HCT116 (cell line): Measurements from ENCODE around the gene PSEN2. TPM values are rescaled to one million over a fixed set of nuclear protein-coding genes. Genes with fewer than 3 reads are reported as not detected.

Source experiments
- ATAC-seq: fragments of 200-7000 bp; cut with Tn5 transposase; 2 replicates; pipeline ENCODE4 v1.9.1; 2020; ENCODE audit warnings: mild to moderate bottlenecking, moderate library complexity
- BruUV-seq: library from RNA; stranded (reverse); fragments of 400-500 nt; replicated peaks from 2 replicates; lab custom pipeline; 2021; lab: Mats Ljungman, UMichigan
- CTCF ChIA-PET: fragments of 300-600 bp; sonication (Branson Sonifier 250); formaldehyde crosslinking; loops from one replicate; lab custom pipeline; 2021; ENCODE audit warnings: antibody characterized with exemption; lab: Charles Lee
- POLR2A ChIA-PET: fragments of 300-600, 350-600 bp; sonication (Branson Sonifier 250); formaldehyde crosslinking; loops from one replicate; lab custom pipeline; 2021; ENCODE audit warnings: antibody characterized with exemption; lab: Charles Lee
- RAD21 ChIA-PET, 2 experiments: fragments of 300-600 bp; sonication (Branson Sonifier 250); formaldehyde crosslinking; loops; one replicate each; lab custom pipeline; 2023; ENCODE audit warnings: low total read pairs in 2 of 2; ENCODE audit not compliant: uncharacterized antibody in 2 of 2, unreplicated experiment in 2 of 2, low non-redundant PET in 1 of 2; lab: Charles Lee
- DNase-seq: peaks from one replicate; pipeline ENCODE4 v3.0.0-alpha.2; 2010; ENCODE audit warnings: low read depth, low spot score
- H2AFZ ChIP-seq: fragments of 200-600 bp; shearing (Covaris generic), sonication (generic); 2 replicates; pipeline ENCODE4 v1.6.1; 2017; ENCODE audit warnings: low read depth, mixed run types, mixed read lengths, antibody characterized with exemption, low read length; ENCODE audit not compliant: poor library complexity, severe bottlenecking
- H3K27ac ChIP-seq: 2 replicates; pipeline ENCODE4 v1.5.1; 2012; ENCODE audit warnings: low read depth, low read length
- H3K27me3 ChIP-seq: fragments of 200-600 bp; sonication (generic); 2 replicates; pipeline ENCODE4 v1.6.1; 2016; ENCODE audit warnings: mixed run types, low read length, mixed read lengths; ENCODE audit not compliant: insufficient read depth
- H3K36me3 ChIP-seq, 2 experiments: fragments of 200-500 bp in 1 of 2; fragments of 200-600 bp in 1 of 2; sonication (Bioruptor generic) in 1 of 2; sonication (generic) in 1 of 2; 2 replicates each; pipeline versions ENCODE4 v1.5.1 to v1.6.1; 2014 to 2016; ENCODE audit warnings: low read length in 2 of 2, inconsistent platforms in 1 of 2, mixed read lengths in 1 of 2, mixed run types in 1 of 2; ENCODE audit not compliant: insufficient read depth in 2 of 2, control insufficient read depth in 1 of 2
- H3K4me1 ChIP-seq, 2 experiments: fragments of 200-600 bp in 1 of 2; sonication (generic) in 1 of 2; 2 replicates each; pipeline versions ENCODE4 v1.5.1 to v1.6.1; 2012 to 2017; ENCODE audit warnings: low read length in 2 of 2, inconsistent platforms in 1 of 2, mild to moderate bottlenecking in 1 of 2, mixed read lengths in 1 of 2, mixed run types in 1 of 2, moderate library complexity in 1 of 2; ENCODE audit not compliant: insufficient read depth in 2 of 2, control insufficient read depth in 1 of 2
- H3K4me2 ChIP-seq: fragments of 200-600 bp; sonication (generic); 2 replicates; pipeline ENCODE4 v1.6.1; 2017; ENCODE audit warnings: mixed run types, low read length, mixed read lengths
- H3K4me3 ChIP-seq, 2 experiments: fragments of 200-600 bp in 1 of 2; sonication (generic) in 1 of 2; replicated peaks in 1 of 2; 2 replicates each; pipeline ENCODE4 v1.5.1; 2011 to 2016; ENCODE audit warnings: low read length in 2 of 2, control low read depth in 1 of 2, low read depth in 1 of 2, mild to moderate bottlenecking in 1 of 2, mixed read lengths in 1 of 2, mixed run types in 1 of 2
- H3K79me2 ChIP-seq: fragments of 200-600 bp; sonication (generic); 2 replicates; pipeline ENCODE4 v1.6.1; 2017; ENCODE audit warnings: mild to moderate bottlenecking, mixed run types, low read length, moderate library complexity, mixed read lengths; ENCODE audit not compliant: insufficient read depth
- H3K9ac ChIP-seq: fragments of 200-600 bp; sonication (generic); 2 replicates; pipeline ENCODE4 v1.6.1; 2016; ENCODE audit warnings: low read length, mixed read lengths
- H3K9me2 ChIP-seq: fragments of 200-600 bp; sonication (generic), shearing (Covaris generic); 2 replicates; pipeline ENCODE4 v1.6.1; 2017; ENCODE audit warnings: mixed run types, mild to moderate bottlenecking, moderate library complexity; ENCODE audit not compliant: insufficient read depth
- H3K9me3 ChIP-seq, 2 experiments: fragments of 200-500 bp in 1 of 2; fragments of 200-600 bp in 1 of 2; sonication (Bioruptor generic) in 1 of 2; sonication (generic) in 1 of 2; 2 replicates each; pipeline ENCODE4 v1.6.1; 2014 to 2017; ENCODE audit warnings: low read length in 2 of 2, mixed read lengths in 2 of 2, inconsistent platforms in 1 of 2, low read depth in 1 of 2, mild to moderate bottlenecking in 1 of 2, mixed run types in 1 of 2, moderate library complexity in 1 of 2; ENCODE audit not compliant: control insufficient read depth in 1 of 2, insufficient read depth in 1 of 2
- H4K20me1 ChIP-seq: fragments of 200-600 bp; sonication (generic), shearing (Covaris generic); 2 replicates; pipeline ENCODE4 v1.6.1; 2017; ENCODE audit warnings: mixed run types, mild to moderate bottlenecking, moderate library complexity; ENCODE audit not compliant: insufficient read depth
- CBX3 ChIP-seq: IDR thresholded peaks from 2 replicates; pipeline ENCODE4 v1.6.1; 2012; ENCODE audit warnings: low read depth
- CEBPB ChIP-seq: IDR thresholded peaks from 2 replicates; pipeline ENCODE4 v1.6.1; 2012; ENCODE audit warnings: low read depth
- CTCF ChIP-seq, 3 experiments: fragments of 200-600 bp in 1 of 3; sonication (generic) in 1 of 3; IDR thresholded peaks in 2 of 3; conservative IDR thresholded peaks in 1 of 3; 2 replicates each; pipeline ENCODE4 v1.5.1; 2012 to 2017; ENCODE audit warnings: low read depth in 2 of 3, low read length in 2 of 3, antibody characterized with exemption in 1 of 3, borderline replicate concordance in 1 of 3, control low read depth in 1 of 3, mild to moderate bottlenecking in 1 of 3, mixed read lengths in 1 of 3, mixed run types in 1 of 3, moderate library complexity in 1 of 3; ENCODE audit not compliant: insufficient read depth in 1 of 3
- EGR1 ChIP-seq: IDR thresholded peaks from 2 replicates; pipeline ENCODE4 v1.6.1; 2012; ENCODE audit warnings: low read depth
- JUND ChIP-seq: IDR thresholded peaks from 2 replicates; pipeline ENCODE4 v1.6.1; 2012
- POLR2A ChIP-seq: IDR thresholded peaks from 2 replicates; pipeline ENCODE4 v1.7.0; 2011; ENCODE audit warnings: borderline replicate concordance; ENCODE audit not compliant: insufficient read depth, insufficient read length; ENCODE audit errors: extremely low read depth
- RAD21 ChIP-seq: IDR thresholded peaks from 2 replicates; pipeline ENCODE4 v1.6.1; 2012; ENCODE audit warnings: low read depth, mild to moderate bottlenecking
- REST ChIP-seq: IDR thresholded peaks from 2 replicates; pipeline ENCODE4 v1.6.1; 2012; ENCODE audit warnings: low read depth
- SIN3A ChIP-seq: IDR thresholded peaks from 2 replicates; pipeline ENCODE4 v1.6.1; 2012; ENCODE audit warnings: low read depth
- SP1 ChIP-seq: IDR thresholded peaks from 2 replicates; pipeline ENCODE4 v1.6.1; 2012; ENCODE audit warnings: low read depth
- SRF ChIP-seq: IDR thresholded peaks from 2 replicates; pipeline ENCODE4 v1.6.1; 2012; ENCODE audit warnings: low read depth
- YY1 ChIP-seq: IDR thresholded peaks from 2 replicates; pipeline ENCODE4 v1.6.1; 2011; ENCODE audit warnings: low read length, low read depth, moderate library complexity, mild to moderate bottlenecking; ENCODE audit not compliant: insufficient replicate concordance; ENCODE audit errors: extremely low read depth
- ZFX ChIP-seq: fragments of 450-650 bp; IDR thresholded peaks from 2 replicates; pipeline ENCODE4 v1.6.1; 2017
- ZNF274 ChIP-seq: fragments of 200-500 bp; sonication (Bioruptor generic); IDR thresholded peaks from 2 replicates; pipeline ENCODE4 v1.6.1; 2014; ENCODE audit warnings: mild to moderate bottlenecking, low read depth, low read length, inconsistent platforms
- intact Hi-C: fragments of 100-400 bp; cut with micrococcal nuclease; formaldehyde crosslinking; loops from 2 replicates; pipeline ENCODE4 v1.10.0; 2022
- total RNA-seq: library from RNA; stranded (reverse); gene quantifications from one replicate; pipeline ENCODE4 v1.2.1, GENCODE V29; 2021; ENCODE audit not compliant: unreplicated experiment

PSEN2 gene
- total RNA-seq, 1 experiment from 2014 or later = 28.5 TPM

GRCh38 chr1:226827458-226827857 is 43.0 kb upstream of the PSEN2 start:
- Histone ChIP-seq H3K79me2 (no peaks in the 10 kb centered on the region), H3K4me1 (peaks cover 9 to 26% of the 10 kb centered on the region in 2 experiments), H4K20me1 (no peaks in the 10 kb centered on the region), H2AFZ (peak overlapping the region; percentile 99), H3K27me3 (no peaks in the 10 kb centered on the region), H3K4me2 (peak overlapping the region; percentile 76), H3K9me3 (no peaks in the 10 kb centered on the region), H3K9me2 (no peaks in the 10 kb centered on the region), H3K27ac (no peak overlapping the region), H3K9ac (peak overlapping the region; percentile 56), H3K36me3 (no peaks in the 10 kb centered on the region), H3K4me3 (no peak overlapping the region; a peak in 1 of 4 replicates)
- TF ChIP-seq CTCF (IDR thresholded peaks at IDR 0.05 in 2 of 3, conservative IDR thresholded peaks at IDR 0.05 in 1 of 3; ENCODE audit: borderline replicate concordance in 1 of 3, insufficient read depth in 1 of 3, low read depth in 2 of 3, low read length in 2 of 3) (no peak), SRF (peak; percentile 52; the same call in 1 of the 2 replicates), CEBPB (no peak)
- ChIA-PET RAD21 (interaction anchor here (0.5 to 1.2 kb wide), 3 partner anchors 88 to 201 kb away, joined by 4 read pairs; partner anchors contain the start of gene ITPKB (in 1 of the 2)), POLR2A (interaction anchor here (0.6 to 2.2 kb wide), 3 partner anchors 12 to 194 kb away, joined by 3 to 10 read pairs (median 3); no protein-coding TSS in a partner anchor), CTCF (interaction anchor here (0.8 to 2.4 kb wide), 9 partner anchors 10 to 201 kb away, joined by 3 to 17 read pairs (median 5); no protein-coding TSS in a partner anchor)
- BruUV-seq = no TSS peak
- DNase-seq = no peak
- intact Hi-C loops = loop anchor here (5.0 kb wide), 2 partner anchors 115 to 610 kb away; no protein-coding TSS in a partner anchor
- ATAC-seq = peak; percentile 28; the same call in 1 of the 2 replicates

GRCh38 chr1:226827968-226828513 is 42.4 kb upstream of the PSEN2 start:
- CTCF ChIA-PET = interaction anchor here (0.6 to 1.5 kb wide), 11 partner anchors 9 to 281 kb away, joined by 3 to 17 read pairs (median 4); no protein-coding TSS in a partner anchor
- no peaks in the 10 kb centered on the region for H3K9me2 ChIP-seq
- DNase-seq = peak; percentile 90
- peak overlapping the region; percentile 76 for H3K4me2 ChIP-seq
- no peaks in the 10 kb centered on the region for H3K36me3 ChIP-seq
- RAD21 ChIA-PET = interaction anchor here in 1 of 2 experiments (1.0 to 1.2 kb wide), 2 partner anchors 194 to 202 kb away, joined by 4 read pairs; no protein-coding TSS in a partner anchor
- peak overlapping the region; percentile 25; the same call in 1 of the 2 replicates for H3K27ac ChIP-seq
- H4K20me1 ChIP-seq = no peaks in the 10 kb centered on the region
- no peaks in the 10 kb centered on the region; a peak in 1 of 4 replicates for H3K9me3 ChIP-seq
- BruUV-seq = no TSS peak
- H3K79me2 ChIP-seq = no peaks in the 10 kb centered on the region
- no peaks in the 10 kb centered on the region for H3K27me3 ChIP-seq
- H2AFZ ChIP-seq = peak overlapping the region; percentile 99
- peaks cover 9 to 26% of the 10 kb centered on the region in 2 experiments for H3K4me1 ChIP-seq
- POLR2A ChIA-PET = interaction anchor here (0.6 to 1.0 kb wide), 3 partner anchors 13 to 195 kb away, joined by 3 read pairs; no protein-coding TSS in a partner anchor
- H3K9ac ChIP-seq = peak overlapping the region; percentile 56
- H3K4me3 ChIP-seq = no peak overlapping the region; a peak in 1 of 4 replicates
- intact Hi-C loops = loop anchor here (1.0 to 5.0 kb wide), 4 partner anchors 116 to 609 kb away; no protein-coding TSS in a partner anchor
- peak; percentile 100 for ATAC-seq
- TF ChIP-seq YY1 = no peak
- no peak for TF ChIP-seq SRF
- no peak for TF ChIP-seq SIN3A
- peak; percentile 84 for TF ChIP-seq ZFX
- peak; percentile 100 for TF ChIP-seq RAD21
- no peak for TF ChIP-seq REST
- TF ChIP-seq CBX3 = no peak
- no peak for TF ChIP-seq SP1
- no peak for TF ChIP-seq ZNF274
- TF ChIP-seq JUND = no peak
- TF ChIP-seq POLR2A = no peak
- no peak for TF ChIP-seq EGR1
